Measurements from ENCODE around the gene SH2D6.

Gene SH2D6

GRCh38 chr2:85420536-85421259, 2.2 kb downstream of the SH2D6 start:
- H3K27ac ChIP-seq: peak overlapping the region; percentile 92
- TF ChIP-seq, protein P1, sequence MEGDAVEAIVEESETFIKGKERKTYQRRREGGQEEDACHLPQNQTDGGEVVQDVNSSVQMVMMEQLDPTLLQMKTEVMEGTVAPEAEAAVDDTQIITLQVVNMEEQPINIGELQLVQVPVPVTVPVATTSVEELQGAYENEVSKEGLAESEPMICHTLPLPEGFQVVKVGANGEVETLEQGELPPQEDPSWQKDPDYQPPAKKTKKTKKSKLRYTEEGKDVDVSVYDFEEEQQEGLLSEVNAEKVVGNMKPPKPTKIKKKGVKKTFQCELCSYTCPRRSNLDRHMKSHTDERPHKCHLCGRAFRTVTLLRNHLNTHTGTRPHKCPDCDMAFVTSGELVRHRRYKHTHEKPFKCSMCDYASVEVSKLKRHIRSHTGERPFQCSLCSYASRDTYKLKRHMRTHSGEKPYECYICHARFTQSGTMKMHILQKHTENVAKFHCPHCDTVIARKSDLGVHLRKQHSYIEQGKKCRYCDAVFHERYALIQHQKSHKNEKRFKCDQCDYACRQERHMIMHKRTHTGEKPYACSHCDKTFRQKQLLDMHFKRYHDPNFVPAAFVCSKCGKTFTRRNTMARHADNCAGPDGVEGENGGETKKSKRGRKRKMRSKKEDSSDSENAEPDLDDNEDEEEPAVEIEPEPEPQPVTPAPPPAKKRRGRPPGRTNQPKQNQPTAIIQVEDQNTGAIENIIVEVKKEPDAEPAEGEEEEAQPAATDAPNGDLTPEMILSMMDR (conservative IDR thresholded peaks at IDR 0.05; ENCODE audit: low read depth): peak; percentile 97
- POLR2A ChIA-PET (ENCODE audit: low non-redundant PET): interaction anchor here (0.5 to 1.3 kb wide), 3 partner anchors 11 to 125 kb away, joined by 3 to 5 read pairs (median 3); no protein-coding TSS in a partner anchor
- DNase-seq (ENCODE audit: low spot score): peak; percentile 86
- CTCF ChIA-PET: interaction anchor here (0.6 to 3.5 kb wide), 14 partner anchors 9 to 527 kb away, joined by 3 to 40 read pairs (median 3); partner anchors contain the start of gene MAT2A

- DNase-seq (ENCODE audit: low spot score): no peak
- H3K27ac ChIP-seq: peak overlapping the region; percentile 92
- ChIA-PET POLR2A (ENCODE audit: low non-redundant PET) (interaction anchor here (0.5 kb wide), 1 partner anchor 124 kb away, joined by 3 read pairs; no protein-coding TSS in a partner anchor), CTCF (interaction anchor here (0.6 to 3.5 kb wide), 9 partner anchors 8 to 526 kb away, joined by 3 to 40 read pairs (median 3); partner anchors contain the start of gene MAT2A)
- TF ChIP-seq, protein P1 (conservative IDR thresholded peaks at IDR 0.05; ENCODE audit: low read depth): no peak
Measured at GRCh38 chr2:85421260-85422071, 3.0 kb downstream of the SH2D6 start.

DNA sequence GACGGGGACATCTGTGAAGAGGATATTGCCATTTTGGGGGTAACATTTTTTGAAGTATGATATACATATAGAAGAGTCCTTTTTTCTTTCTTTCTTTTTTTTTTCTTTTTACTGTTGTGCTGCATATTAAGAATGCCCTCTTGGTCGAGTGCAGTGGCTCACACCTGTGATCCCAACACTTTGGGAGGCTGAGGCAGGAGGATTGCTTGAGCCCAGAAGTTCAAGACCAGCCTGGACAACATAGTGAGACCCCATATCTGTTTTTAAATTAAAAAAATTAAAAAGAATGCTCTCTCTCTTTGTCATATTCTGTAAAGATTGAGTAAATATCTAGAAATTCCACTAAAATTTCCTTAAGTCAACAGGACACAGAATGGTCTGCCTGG, 3.6 kb downstream of the SH2D6 start:
- no peak for DNase-seq (ENCODE audit: low spot score)
- POLR2A ChIA-PET (ENCODE audit: low non-redundant PET): no interaction called here
- peak overlapping the region; percentile 92 for H3K27ac ChIP-seq
- TF ChIP-seq, protein P1 (conservative IDR thresholded peaks at IDR 0.05; ENCODE audit: low read depth): no peak
- CTCF ChIA-PET: interaction anchor here (1.1 to 3.5 kb wide), 2 partner anchors 8 to 129 kb away, joined by 4 to 40 read pairs; no protein-coding TSS in a partner anchor

GRCh38 chr2:85423525-85423924, 5.0 kb downstream of the SH2D6 start:
- no peak for DNase-seq (ENCODE audit: low spot score)
- peak overlapping the region; percentile 92 for H3K27ac ChIP-seq
- ChIA-PET CTCF (no interaction called here), POLR2A (ENCODE audit: low non-redundant PET) (no interaction called here)
- TF ChIP-seq, protein P1 (conservative IDR thresholded peaks at IDR 0.05; ENCODE audit: low read depth): no peak

DNA sequence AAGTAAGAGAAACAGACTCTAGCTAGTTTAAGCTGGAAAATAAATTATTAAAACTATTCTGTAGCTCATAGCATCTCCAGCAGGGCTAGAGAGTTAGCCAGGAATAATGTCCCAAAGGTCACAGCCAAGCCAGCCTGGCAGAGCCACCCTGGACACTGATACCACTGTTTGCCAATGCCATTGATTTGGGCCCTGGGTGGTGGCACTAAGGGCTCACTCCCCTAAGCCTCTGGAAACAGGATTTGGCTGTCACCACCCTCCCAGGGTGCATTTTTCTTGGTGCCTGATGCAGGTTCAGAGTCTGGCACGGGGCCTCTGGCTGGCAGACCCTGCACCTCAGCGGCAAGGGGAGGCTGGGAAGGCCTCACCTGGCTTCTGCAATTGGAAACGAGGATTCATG, 7.1 kb downstream of the SH2D6 start:
- ChIA-PET CTCF (no interaction called here), POLR2A (ENCODE audit: low non-redundant PET) (no interaction called here)
- TF ChIP-seq, protein P1 (conservative IDR thresholded peaks at IDR 0.05; ENCODE audit: low read depth): no peak
- DNase-seq (ENCODE audit: low spot score): no peak
- H3K27ac ChIP-seq: 0 out of 2 replicates have a peak overlapping the region, but pooled peaks have one; percentile 9

- CTCF ChIA-PET: no interaction called here
- POLR2A ChIA-PET (ENCODE audit: low non-redundant PET): no interaction called here
- TF ChIP-seq, protein P1 (conservative IDR thresholded peaks at IDR 0.05; ENCODE audit: low read depth): no peak
- peak overlapping the region; percentile 34; the same call in 1 of the 2 replicates for H3K27ac ChIP-seq
- no peak for DNase-seq (ENCODE audit: low spot score)
Measured at GRCh38 chr2:85427300-85427835, 8.9 kb downstream of the SH2D6 start.

Data from RWPE1 (cell line).